A549 treated with CpdA at 1 μM for 4 hours (cell line): ENCODE results near the gene UBAP1L. TPM values are rescaled to one million over a fixed set of nuclear protein-coding genes. Genes with fewer than 3 reads are reported as not detected.

Experiments
- total RNA-seq: library from RNA; stranded (reverse); fragments of 200-300 nt; extraction: Qiagen RNA extraction; gene quantifications from 5 replicates; pipeline ENCODE4 v1.2.3, GENCODE V29; 2022; ENCODE audit warnings: low read depth

UBAP1L gene
- 0.59 to 1.3 TPM (median 0.87 TPM) in 5 replicates for total RNA-seq

DNA sequence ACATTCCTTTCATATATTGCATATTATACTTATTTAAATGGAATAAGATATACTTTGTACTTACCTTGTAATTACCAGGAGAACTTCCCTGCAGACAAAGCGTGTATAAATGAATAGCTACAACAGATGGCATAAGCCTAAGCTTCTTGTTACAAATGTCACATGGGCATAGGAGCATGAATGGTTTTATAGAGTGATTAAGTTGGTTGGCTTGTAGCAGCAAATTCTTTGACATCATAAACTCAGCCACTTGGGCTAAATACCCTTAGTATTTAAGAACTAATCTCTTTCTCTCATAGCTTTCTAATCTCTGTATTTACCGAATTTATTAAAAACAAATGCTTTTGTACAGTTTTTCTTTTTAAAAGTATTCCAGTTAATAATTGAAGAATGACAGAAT lies at the start of gene UBAP1L:
Gene UBAP1L, minus strand, starts transcription at position 115 of the 400 bp plus-strand sequence. CDS start 8,985 bp downstream, outside the sequence.

DNA sequence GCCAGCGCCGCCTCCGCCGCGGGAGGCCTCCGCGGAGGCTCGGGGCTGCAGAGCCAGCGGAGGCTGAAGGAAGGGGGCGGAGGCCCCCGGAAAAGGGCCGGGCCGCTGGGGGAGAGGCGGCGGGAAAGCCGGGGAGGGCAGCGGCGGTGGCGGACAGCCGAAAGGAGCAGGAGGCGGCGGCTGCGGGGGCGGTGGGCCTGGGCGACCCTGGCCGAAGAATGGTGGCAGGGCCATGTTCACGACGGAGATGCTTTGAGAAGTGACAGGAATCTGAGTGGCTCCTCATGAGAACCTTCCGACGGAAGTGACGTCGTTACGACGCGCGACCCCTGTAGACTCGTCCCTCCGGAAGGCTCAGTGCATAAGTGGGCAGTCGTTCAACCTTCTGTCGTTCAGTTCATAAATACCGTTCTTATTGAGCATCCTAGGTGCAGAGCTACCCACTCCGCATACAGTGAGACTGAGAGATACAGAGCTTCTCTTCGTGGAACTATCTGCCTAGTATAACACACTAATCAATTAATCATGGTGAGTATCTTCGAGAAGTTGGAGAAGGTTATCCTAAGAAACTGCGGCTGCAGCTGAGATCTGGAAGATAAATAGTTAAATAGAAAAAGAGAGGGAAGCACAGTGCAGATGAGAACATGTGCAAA lies 18.7 kb upstream of the UBAP1L start, which contains the start of gene PDCD7:
Gene PDCD7, minus strand, starts transcription at position 261 of the 653 bp plus-strand sequence. Its CDS starts 27 bp downstream, at position 234.

DNA sequence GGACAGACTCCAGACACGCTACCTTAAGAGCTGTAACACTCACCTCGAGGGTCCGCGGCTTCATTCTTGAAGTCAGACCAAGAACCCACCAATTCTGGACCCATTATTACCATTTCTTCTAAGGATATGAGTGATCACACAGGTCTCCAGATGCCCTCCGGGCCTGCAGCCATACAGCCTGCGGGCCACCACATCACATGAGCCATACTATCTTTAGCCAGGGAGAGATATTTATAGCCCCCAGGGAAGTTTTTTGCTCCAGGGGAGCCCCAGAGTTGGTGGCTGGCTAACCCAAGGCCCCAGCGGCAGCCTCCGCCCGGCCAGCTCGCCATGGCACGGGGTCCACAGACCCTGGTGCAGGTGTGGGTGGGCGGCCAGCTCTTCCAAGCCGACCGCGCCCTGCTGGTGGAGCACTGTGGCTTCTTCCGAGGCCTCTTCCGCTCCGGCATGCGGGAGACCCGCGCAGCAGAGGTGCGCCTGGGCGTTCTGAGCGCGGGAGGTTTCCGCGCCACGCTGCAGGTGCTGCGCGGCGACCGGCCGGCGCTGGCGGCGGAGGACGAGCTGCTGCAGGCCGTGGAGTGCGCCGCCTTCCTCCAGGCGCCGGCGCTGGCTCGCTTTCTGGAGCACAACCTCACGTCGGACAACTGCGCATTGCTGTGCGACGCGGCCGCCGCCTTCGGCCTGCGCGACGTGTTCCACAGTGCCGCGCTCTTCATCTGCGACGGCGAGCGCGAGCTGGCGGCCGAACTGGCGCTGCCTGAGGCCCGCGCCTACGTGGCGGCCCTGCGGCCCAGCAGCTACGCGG lies 38.3 kb downstream of the UBAP1L start, which contains the start of gene KBTBD13:
Gene KBTBD13, plus strand, starts transcription at position 261 of the 805 bp plus-strand sequence. Its CDS starts 70 bp downstream, at position 331.

DNA sequence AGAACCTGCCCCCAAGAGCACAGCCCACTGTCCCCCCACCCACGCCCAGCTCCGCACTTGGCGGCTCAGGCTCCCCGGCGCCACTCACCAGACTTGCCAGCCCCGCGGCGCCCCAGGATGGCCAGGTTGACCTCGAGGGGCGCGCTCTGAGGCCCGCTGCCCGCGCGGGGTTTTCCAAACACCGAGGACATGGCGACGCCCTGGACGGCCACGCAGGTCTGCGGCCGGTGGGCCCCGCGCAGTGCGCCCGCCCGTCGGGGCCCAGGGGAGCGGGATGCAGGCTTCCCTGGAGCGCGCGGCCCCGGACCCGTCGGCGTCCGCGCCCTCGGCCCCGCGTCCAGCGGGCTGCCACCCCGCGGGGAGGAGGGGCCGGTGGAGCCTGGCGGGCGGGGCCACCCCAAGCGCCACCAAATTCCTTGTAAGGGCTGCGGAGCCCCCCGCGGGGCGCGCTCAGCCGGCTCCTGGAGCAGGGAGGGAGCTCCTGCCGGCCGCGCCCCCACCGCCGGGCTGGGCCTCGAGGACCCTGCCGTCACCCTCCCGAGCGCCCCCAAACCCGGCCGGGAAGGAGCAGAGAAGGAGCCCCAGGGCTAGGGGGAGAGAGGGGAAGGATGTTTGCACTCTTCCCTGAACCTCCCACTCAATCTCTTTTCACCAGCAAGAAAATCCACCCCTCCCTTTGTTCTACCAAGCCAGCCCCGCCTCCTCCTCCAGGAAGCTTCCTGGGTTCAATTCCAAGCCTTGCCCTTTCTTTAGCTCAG lies 47.2 kb downstream of the UBAP1L start, which contains the start of gene RASL12:
Gene RASL12, minus strand, starts transcription at position 347 of the 758 bp plus-strand sequence. Its CDS starts 156 bp downstream, at position 191.

DNA sequence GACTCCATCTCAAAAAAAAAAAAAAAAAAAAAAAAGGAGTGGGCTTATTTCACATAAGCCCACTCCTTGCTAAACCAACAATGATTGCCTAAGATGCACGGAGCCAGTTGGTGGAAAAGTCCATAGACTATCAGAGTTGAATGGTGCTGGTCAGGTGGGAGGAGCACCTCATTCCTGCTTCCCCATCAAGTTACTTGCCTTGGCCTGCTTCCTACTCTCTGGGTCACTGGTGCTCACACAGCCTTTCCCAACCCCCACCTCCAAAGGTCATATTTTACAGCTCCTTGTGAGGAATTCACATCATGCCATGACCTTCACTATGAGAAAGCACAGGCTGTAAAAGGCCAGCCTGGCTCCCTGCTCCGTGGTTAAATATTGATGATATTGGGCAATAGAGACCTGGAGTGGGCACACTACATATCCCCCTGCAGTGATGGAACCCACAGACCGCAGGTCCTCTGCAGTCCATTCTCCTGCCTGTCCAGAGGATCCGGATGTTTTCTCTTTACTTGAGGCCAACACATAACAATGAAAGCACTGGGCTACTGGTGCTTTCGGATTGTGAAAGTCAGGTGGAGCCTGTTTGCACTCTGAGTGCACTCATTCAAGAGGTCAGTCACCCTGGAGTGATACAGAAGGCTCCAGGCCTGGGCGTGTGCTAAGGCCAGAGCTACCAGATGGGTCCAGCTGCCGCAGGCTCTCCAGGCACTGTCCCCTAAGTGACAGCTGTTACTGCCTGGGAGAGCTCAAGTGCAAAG lies 70.1 kb downstream of the UBAP1L start, which contains the start of gene SLC51B:
Gene SLC51B, plus strand, starts transcription at position 664 of the 758 bp plus-strand sequence. CDS start 4,618 bp downstream, outside the sequence.

Other genes starting within 250 kb of the UBAP1L start
- gene ANKDD1A, start 203.3 kb downstream of the UBAP1L start, total RNA-seq: 1.5 to 1.9 TPM (median 1.8 TPM) in 5 replicates
- 110 to 132 TPM (median 123 TPM) in 5 replicates for gene SPG21, start 125.3 kb downstream of the UBAP1L start, total RNA-seq
- 23.6 to 29.5 TPM (median 27.4 TPM) in 5 replicates for gene MTFMT, start 85.6 kb downstream of the UBAP1L start, total RNA-seq
- gene SLC51B, start 69.8 kb downstream of the UBAP1L start, total RNA-seq: 10.3 to 14.3 TPM (median 12.6 TPM) in 5 replicates
- gene RASL12, start 47.2 kb downstream of the UBAP1L start, total RNA-seq: 0.09 to 0.16 TPM (median 0.11 TPM) in 4 of 5 replicates, not detected in the other
- gene KBTBD13, start 38.5 kb downstream of the UBAP1L start, total RNA-seq: not detected in 5 replicates
- gene PDCD7, start 18.6 kb upstream of the UBAP1L start, total RNA-seq: 25.7 to 29.9 TPM (median 26.4 TPM) in 5 replicates
- 35.8 to 67.3 TPM (median 45.5 TPM) in 5 replicates for gene CLPX, start 70.1 kb upstream of the UBAP1L start, total RNA-seq
- 0.03 to 0.06 TPM (median 0.04 TPM) in 4 of 5 replicates, not detected in the other for gene CILP, start 96.3 kb upstream of the UBAP1L start, total RNA-seq
- 9.1 to 11.3 TPM (median 10.5 TPM) in 5 replicates for gene PARP16, start 171.7 kb upstream of the UBAP1L start, total RNA-seq
- not detected in 5 replicates for gene RNU5A-1, start 180.9 kb upstream of the UBAP1L start, total RNA-seq
- not detected in 5 replicates for gene RNU5B-1, start 189.5 kb upstream of the UBAP1L start, total RNA-seq